ENCODE measurements around the gene BICRAL.

The BICRAL gene

DNA sequence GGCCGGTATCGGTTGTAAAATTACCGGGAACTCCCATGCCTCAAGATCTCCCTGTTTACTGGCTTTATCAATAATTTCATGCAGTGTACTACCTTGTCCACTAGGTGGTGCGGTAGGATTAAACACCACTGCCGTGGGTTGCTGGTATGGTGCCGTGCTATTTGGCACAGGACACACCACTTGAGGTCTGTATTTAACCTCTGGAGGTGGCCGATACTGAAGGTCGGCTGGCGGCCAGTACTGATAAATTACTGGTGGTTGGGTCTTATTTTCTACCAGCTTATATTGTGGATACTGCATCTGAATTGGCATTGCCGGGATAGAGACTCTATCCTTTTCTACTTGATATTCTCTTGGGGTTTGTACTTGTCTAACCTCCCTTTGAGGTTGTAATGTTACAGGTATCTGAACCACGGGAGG, 119.7 kb downstream of the BICRAL start:
- TF ChIP-seq FOXP2 (optimal IDR thresholded peaks at IDR 0.05; ENCODE audit: borderline replicate concordance, extremely low read depth, extremely low read length, insufficient read depth) (no peak), POLR2AphosphoS5 (IDR thresholded peaks at IDR 0.05; ENCODE audit: low read depth, low read length) (no peak), SIN3A (IDR thresholded peaks at IDR 0.05; ENCODE audit: borderline replicate concordance, insufficient read depth, low read length) (no peak), TAF1 (IDR thresholded peaks at IDR 0.05; ENCODE audit: borderline replicate concordance, insufficient read depth, low read length) (no peak), REST (IDR thresholded peaks at IDR 0.05; ENCODE audit: insufficient read depth in 1 of 2, low read depth in 2 of 2, low read length in 2 of 2) (no peak)

- TF ChIP-seq FOXP2 (optimal IDR thresholded peaks at IDR 0.05; ENCODE audit: borderline replicate concordance, extremely low read depth, extremely low read length, insufficient read depth), result no peak
- no peak for TF ChIP-seq SIN3A (IDR thresholded peaks at IDR 0.05; ENCODE audit: borderline replicate concordance, insufficient read depth, low read length)
Measured at GRCh38 chr6:42904467-42904866, 122.6 kb downstream of the BICRAL start.

GRCh38 chr6:42907336-42907735, 125.5 kb downstream of the BICRAL start:
- TF ChIP-seq TAF1 (IDR thresholded peaks at IDR 0.05; ENCODE audit: borderline replicate concordance, insufficient read depth, low read length) (no peak), REST (IDR thresholded peaks at IDR 0.05; ENCODE audit: insufficient read depth in 1 of 2, low read depth in 2 of 2, low read length in 2 of 2) (no peak), FOXP2 (optimal IDR thresholded peaks at IDR 0.05; ENCODE audit: borderline replicate concordance, extremely low read depth, extremely low read length, insufficient read depth) (no peak)

GRCh38 chr6:42909835-42910234, 128.0 kb downstream of the BICRAL start:
- no peak for TF ChIP-seq TAF1 (IDR thresholded peaks at IDR 0.05; ENCODE audit: borderline replicate concordance, insufficient read depth, low read length)

DNA sequence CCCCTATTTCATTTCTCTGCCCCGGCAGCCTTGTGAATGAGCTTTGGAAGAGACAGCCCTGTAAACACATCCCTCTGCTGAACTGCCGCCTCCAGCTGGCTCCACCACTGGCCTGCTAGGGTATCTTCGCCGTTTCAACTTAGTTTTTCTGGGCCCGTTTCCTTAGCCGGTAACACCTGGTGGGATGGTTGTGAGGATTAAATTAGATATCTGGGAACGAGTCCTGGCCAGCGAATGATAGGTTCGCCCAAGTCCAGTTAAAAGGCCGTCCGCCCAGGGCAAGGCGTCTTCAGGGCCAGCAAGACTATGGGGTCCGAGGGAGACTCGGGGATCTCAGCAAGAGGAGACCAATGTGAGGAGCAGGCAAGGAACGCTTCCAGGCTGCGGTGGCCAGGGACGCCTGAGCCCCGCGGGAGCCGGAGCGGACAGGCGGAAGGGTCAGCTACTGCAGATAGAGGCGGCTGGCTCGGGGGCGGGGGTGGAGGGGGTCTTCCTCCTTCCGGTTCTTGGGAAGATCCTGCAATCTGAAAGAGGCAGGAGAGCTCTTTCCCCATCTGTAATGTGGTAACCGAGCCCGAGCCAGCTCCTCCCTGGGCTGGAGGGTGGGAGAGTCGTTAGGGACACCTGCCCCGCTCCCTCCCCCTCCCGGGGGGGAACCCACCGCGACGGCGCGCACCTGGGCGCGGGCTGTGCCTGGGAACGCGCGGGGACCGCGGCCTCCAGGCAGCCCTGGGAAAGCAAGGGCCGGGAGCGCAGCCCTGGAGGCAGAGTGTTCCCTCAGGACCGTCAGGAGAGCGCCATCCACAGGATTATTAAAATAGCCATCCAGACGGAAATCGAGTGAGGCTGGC, 129.5 kb downstream of the BICRAL start:
- TF ChIP-seq SIN3A (IDR thresholded peaks at IDR 0.05; ENCODE audit: borderline replicate concordance, insufficient read depth, low read length), result no peak
- no peak for TF ChIP-seq REST (IDR thresholded peaks at IDR 0.05; ENCODE audit: insufficient read depth in 1 of 2, low read depth in 2 of 2, low read length in 2 of 2)
- no peak for TF ChIP-seq TAF1 (IDR thresholded peaks at IDR 0.05; ENCODE audit: borderline replicate concordance, insufficient read depth, low read length)
- TF ChIP-seq POLR2AphosphoS5 (IDR thresholded peaks at IDR 0.05; ENCODE audit: low read depth, low read length), result no peak
- no peak for TF ChIP-seq FOXP2 (optimal IDR thresholded peaks at IDR 0.05; ENCODE audit: borderline replicate concordance, extremely low read depth, extremely low read length, insufficient read depth)

- TF ChIP-seq TAF1 (IDR thresholded peaks at IDR 0.05; ENCODE audit: borderline replicate concordance, insufficient read depth, low read length) (no peak), FOXP2 (optimal IDR thresholded peaks at IDR 0.05; ENCODE audit: borderline replicate concordance, extremely low read depth, extremely low read length, insufficient read depth) (no peak), SIN3A (IDR thresholded peaks at IDR 0.05; ENCODE audit: borderline replicate concordance, insufficient read depth, low read length) (no peak), POLR2AphosphoS5 (IDR thresholded peaks at IDR 0.05; ENCODE audit: low read depth, low read length) (no peak), REST (IDR thresholded peaks at IDR 0.05; ENCODE audit: insufficient read depth in 1 of 2, low read depth in 2 of 2, low read length in 2 of 2) (no peak)
Measured at GRCh38 chr6:42914546-42914945, 132.7 kb downstream of the BICRAL start.

Data from PFSK-1 (cell line).